DOHH2 (cell line): ENCODE data around the gene NTRK1.

Experiments used
- H3F3A ChIP-seq: fragments of 200-600 bp; sonication (generic), shearing (Covaris generic); 2 replicates; pipeline ENCODE4 v1.6.0; 2016; ENCODE audit warnings: antibody characterized with exemption, mild to moderate bottlenecking; ENCODE audit not compliant: control insufficient read depth, insufficient read depth
- H3K27ac ChIP-seq: fragments of 200-600 bp; sonication (generic); 2 replicates; pipeline ENCODE4 v1.5.1; 2014; ENCODE audit warnings: low read depth, mild to moderate bottlenecking, low read length, moderate library complexity
- H3K27me3 ChIP-seq: fragments of 200-600 bp; sonication (generic); 2 replicates; pipeline ENCODE4 v1.6.1; 2014; ENCODE audit warnings: mild to moderate bottlenecking, low read length, mixed read lengths; ENCODE audit not compliant: control insufficient read depth
- H3K36me3 ChIP-seq: fragments of 200-600 bp; sonication (generic); 2 replicates; pipeline ENCODE4 v1.6.1; 2014; ENCODE audit warnings: mild to moderate bottlenecking, low read length, moderate library complexity, mixed read lengths; ENCODE audit not compliant: control insufficient read depth
- H3K4me1 ChIP-seq: fragments of 200-600 bp; sonication (generic); 2 replicates; pipeline ENCODE4 v1.6.1; 2014; ENCODE audit warnings: mild to moderate bottlenecking, low read length, mixed read lengths; ENCODE audit not compliant: control insufficient read depth
- H3K4me2 ChIP-seq: fragments of 200-600 bp; sonication (generic); 2 replicates; pipeline ENCODE4 v1.6.0; 2014; ENCODE audit warnings: mild to moderate bottlenecking, low read length, moderate library complexity
- H3K4me3 ChIP-seq: fragments of 200-600 bp; sonication (generic); 2 replicates; pipeline ENCODE4 v1.5.1; 2014; ENCODE audit warnings: mild to moderate bottlenecking, low read length, mixed read lengths
- H3K79me2 ChIP-seq: fragments of 200-600 bp; sonication (generic); 2 replicates; pipeline ENCODE4 v1.6.1; 2014; ENCODE audit warnings: mild to moderate bottlenecking, low read length, mixed read lengths; ENCODE audit not compliant: control insufficient read depth
- H3K9me2 ChIP-seq: fragments of 200-600 bp; sonication (generic); replicated peaks from 2 replicates; pipeline ENCODE4 v1.6.1; 2014; ENCODE audit warnings: mild to moderate bottlenecking, low read length, mixed read lengths; ENCODE audit not compliant: control insufficient read depth
- H3K9me3 ChIP-seq: fragments of 200-600 bp; sonication (generic); 2 replicates; pipeline ENCODE4 v1.6.1; 2014; ENCODE audit warnings: antibody characterized with exemption, low read length, mixed read lengths; ENCODE audit not compliant: control insufficient read depth, insufficient read depth
- H4K20me1 ChIP-seq: fragments of 200-600 bp; sonication (generic); 2 replicates; pipeline ENCODE4 v1.6.0; 2014; ENCODE audit warnings: low read depth, mild to moderate bottlenecking, antibody characterized with exemption, low read length, moderate library complexity; ENCODE audit not compliant: control insufficient read depth, insufficient read depth
- CTCF ChIP-seq: fragments of 200-600 bp; sonication (generic); IDR thresholded peaks from one replicate; pipeline ENCODE4 v1.5.1; 2014; ENCODE audit warnings: antibody characterized with exemption, mild to moderate bottlenecking, low read depth, low read length; ENCODE audit not compliant: poor library complexity, severe bottlenecking
- EZH2phosphoT487 ChIP-seq: fragments of 200-600 bp; sonication (generic); IDR thresholded peaks from 2 replicates; pipeline ENCODE4 v1.6.1; 2017; ENCODE audit warnings: borderline replicate concordance, mild to moderate bottlenecking, antibody characterized with exemption, low read length, moderate library complexity, mixed read lengths

NTRK1 gene

GRCh38 chr1:156865258-156865657 is 4.6 kb downstream of the NTRK1 start:
- Histone ChIP-seq H3K9me3 (no peaks in the 10 kb centered on the region), H4K20me1 (0 out of 2 replicates have a peak, but pooled peaks cover 2% of the 10 kb centered on the region), H3K79me2 (no peaks in the 10 kb centered on the region), H3K27ac (no peak overlapping the region), H3K27me3 (peaks cover 38% of the 10 kb centered on the region), H3K36me3 (no peaks in the 10 kb centered on the region), H3K9me2 (no peaks in the 10 kb centered on the region), H3K4me3 (no peak overlapping the region), H3F3A (no peaks in the 10 kb centered on the region), H3K4me2 (no peak overlapping the region), H3K4me1 (peaks cover 8% of the 10 kb centered on the region)
- TF ChIP-seq CTCF (no peak), EZH2phosphoT487 (no peak)

GRCh38 chr1:156865865-156866248 is 5.2 kb downstream of the NTRK1 start:
- H3K9me3 ChIP-seq = no peaks in the 10 kb centered on the region
- no peaks in the 10 kb centered on the region for H3F3A ChIP-seq
- TF ChIP-seq CTCF (no peak), EZH2phosphoT487 (no peak)
- H3K4me3 ChIP-seq = no peak overlapping the region
- no peak overlapping the region for H3K27ac ChIP-seq
- no peaks in the 10 kb centered on the region for H3K79me2 ChIP-seq
- H3K4me2 ChIP-seq = no peak overlapping the region
- H3K9me2 ChIP-seq = no peaks in the 10 kb centered on the region
- no peaks in the 10 kb centered on the region for H4K20me1 ChIP-seq
- H3K36me3 ChIP-seq = no peaks in the 10 kb centered on the region
- peaks cover 32% of the 10 kb centered on the region for H3K27me3 ChIP-seq
- 0 out of 2 replicates have a peak, but pooled peaks cover 2% of the 10 kb centered on the region for H3K4me1 ChIP-seq

- Histone ChIP-seq H3K4me3 (no peak overlapping the region), H4K20me1 (no peaks in the 10 kb centered on the region), H3K9me2 (no peaks in the 10 kb centered on the region), H3K27me3 (peaks cover 26% of the 10 kb centered on the region), H3K4me1 (no peaks in the 10 kb centered on the region), H3K27ac (no peak overlapping the region), H3K36me3 (no peaks in the 10 kb centered on the region), H3K79me2 (no peaks in the 10 kb centered on the region), H3K4me2 (no peak overlapping the region), H3F3A (no peaks in the 10 kb centered on the region), H3K9me3 (no peaks in the 10 kb centered on the region)
- TF ChIP-seq CTCF (no peak), EZH2phosphoT487 (no peak)
Observed at GRCh38 chr1:156866249-156866909, 5.7 kb downstream of the NTRK1 start.

GRCh38 chr1:156868341-156868740 is 7.7 kb downstream of the NTRK1 start:
- TF ChIP-seq CTCF = no peak
- TF ChIP-seq EZH2phosphoT487 = no peak
- Histone ChIP-seq H3K36me3 (no peaks in the 10 kb centered on the region), H3K9me3 (no peaks in the 10 kb centered on the region), H4K20me1 (no peaks in the 10 kb centered on the region), H3K4me3 (no peak overlapping the region), H3K27ac (no peak overlapping the region), H3K9me2 (no peaks in the 10 kb centered on the region), H3K79me2 (no peaks in the 10 kb centered on the region), H3K4me1 (no peaks in the 10 kb centered on the region), H3F3A (no peaks in the 10 kb centered on the region), H3K27me3 (peaks cover 7% of the 10 kb centered on the region; the same call in 1 of the 2 replicates), H3K4me2 (no peak overlapping the region)
